ENCODE results near the gene OBP2A.

The OBP2A gene

DNA sequence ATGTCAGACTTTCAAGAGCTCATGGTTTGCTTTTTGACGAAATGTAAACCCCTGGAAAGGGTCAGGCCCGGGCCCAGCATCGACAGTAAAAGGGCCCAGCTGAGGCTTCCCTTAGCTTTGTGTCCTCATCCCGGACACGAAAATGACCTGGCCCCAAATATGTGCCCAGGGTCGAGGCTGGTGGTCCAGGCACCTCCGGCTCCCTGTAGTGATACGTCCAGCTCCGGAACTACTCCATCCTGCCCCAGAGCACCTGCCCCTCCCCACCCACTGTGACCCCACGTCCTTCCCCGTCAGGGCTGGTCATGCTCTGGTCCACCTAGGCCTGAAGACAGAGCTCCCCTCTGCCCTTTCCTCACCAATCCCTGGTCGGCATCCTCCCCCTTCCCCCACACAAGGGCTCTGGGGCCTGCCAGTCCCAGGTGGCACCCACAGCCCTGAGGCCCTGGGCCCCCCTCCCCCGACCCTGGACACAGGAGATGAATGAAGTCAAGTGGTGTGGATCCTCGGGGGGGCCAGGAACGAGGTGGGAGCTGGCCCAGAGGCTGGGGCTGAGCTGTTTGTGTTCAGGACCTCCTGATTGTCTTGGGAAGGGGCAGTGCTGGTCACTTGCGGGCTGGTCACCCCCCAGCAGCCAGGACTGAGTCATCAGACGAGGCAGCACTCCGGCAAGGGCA lies 6.2 kb downstream of the OBP2A start:
- no peak for DNase-seq (ENCODE audit: low spot score)

DNA sequence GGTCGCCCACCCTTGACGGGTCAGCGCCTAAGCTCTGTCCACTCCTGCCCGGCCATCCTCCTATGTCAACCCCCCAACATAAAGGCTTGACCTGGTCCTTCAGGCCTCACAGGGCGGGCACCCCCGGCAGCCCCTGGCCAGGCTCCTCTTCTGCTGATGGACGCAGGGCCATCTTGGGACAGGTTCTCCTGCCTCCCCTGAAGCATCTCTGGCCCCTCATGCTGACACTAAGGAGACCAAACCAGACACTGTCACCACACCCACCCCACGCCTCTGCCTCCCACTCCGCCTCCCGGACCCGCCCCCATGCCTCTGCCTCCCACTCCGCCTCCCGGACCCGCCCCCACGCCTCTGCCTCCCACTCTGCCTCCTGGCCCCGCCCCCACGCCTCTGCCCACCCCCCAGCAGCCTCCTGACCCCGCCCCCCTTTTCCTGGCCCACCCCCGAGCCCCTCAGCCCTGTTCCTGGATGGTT lies 6.8 kb downstream of the OBP2A start:
- DNase-seq (ENCODE audit: low spot score), result no peak

DNA sequence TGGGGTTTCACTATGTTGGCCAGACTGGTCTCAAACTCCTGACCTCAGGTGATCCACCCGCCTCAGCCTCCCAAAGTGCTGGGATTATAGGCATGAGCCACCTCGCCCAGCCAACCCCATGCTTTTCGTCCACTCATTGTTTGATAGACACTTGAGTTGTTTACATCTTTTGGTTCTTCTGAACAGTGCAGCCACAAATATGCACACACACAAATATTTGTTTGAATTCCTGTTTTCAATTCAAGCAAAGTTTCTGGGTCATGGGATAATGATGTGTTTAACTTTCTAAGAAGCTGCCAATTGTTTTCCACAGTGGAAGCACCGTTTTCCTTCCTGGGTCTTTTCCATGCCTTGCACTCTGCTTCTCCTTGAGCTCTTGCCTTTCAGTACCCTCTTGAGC lies 8.8 kb downstream of the OBP2A start:
- no peak for DNase-seq (ENCODE audit: low spot score)

DNA sequence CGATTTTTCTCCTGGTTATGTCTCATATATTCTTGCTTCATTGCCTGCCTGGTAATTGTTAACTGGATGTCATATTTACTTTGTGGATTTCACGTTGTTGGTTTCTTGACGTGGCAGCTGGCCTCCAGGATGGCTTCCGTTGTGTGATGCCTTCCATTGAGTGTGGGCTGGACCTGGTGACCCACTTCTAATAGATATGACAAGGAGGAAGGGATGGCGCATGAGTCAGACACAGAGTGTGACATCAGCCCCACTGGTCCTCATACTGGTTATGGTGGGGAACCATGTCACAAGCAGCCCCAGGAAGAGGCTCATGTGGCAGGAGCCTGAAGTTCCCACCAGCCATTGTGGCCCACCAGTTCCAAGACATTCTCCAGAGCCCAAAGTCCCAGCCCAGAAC lies 9.3 kb downstream of the OBP2A start:
- DNase-seq (ENCODE audit: low spot score), result no peak

DNA sequence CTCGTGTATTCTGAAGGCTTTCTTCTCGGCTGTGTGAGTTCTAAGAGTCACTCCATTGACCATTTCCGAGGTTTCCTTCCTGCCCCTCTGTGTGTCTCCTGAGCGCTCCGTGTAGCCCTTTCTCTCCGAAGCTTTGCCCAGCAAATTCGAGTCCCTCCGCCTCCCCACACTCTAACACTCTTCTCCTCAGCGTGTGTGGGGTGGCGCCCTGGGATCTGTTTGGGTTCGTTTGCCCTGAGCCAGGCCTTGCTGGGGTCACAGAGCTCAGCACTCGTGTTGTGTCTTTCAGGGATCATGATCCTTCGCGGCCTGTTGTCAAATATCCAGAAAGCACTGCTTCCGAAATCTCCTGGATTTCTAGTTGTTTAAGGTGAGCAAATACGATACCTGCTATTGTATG lies 10.0 kb downstream of the OBP2A start:
- DNase-seq (ENCODE audit: low spot score), result no peak

DNA sequence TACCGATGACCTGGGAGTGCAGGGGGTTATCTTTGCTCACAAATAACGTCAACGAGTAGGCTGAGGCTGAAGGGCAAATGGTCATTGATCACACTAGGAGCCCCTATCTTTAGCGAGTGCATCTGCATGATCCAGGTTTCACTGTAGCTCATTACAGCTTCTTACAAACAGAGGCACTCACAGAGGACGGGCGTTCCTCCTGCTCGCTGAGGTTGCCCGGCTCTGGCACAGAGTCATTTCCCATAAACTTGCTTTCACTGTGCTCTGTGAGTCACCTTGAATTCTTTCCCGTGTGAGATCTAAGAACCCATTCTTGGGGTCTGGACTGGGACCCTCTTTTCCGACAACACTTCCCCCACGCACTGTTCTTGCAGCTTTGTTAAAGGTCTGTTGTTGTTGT lies 13.7 kb downstream of the OBP2A start:
- DNase-seq (ENCODE audit: low spot score), result no peak

DNA sequence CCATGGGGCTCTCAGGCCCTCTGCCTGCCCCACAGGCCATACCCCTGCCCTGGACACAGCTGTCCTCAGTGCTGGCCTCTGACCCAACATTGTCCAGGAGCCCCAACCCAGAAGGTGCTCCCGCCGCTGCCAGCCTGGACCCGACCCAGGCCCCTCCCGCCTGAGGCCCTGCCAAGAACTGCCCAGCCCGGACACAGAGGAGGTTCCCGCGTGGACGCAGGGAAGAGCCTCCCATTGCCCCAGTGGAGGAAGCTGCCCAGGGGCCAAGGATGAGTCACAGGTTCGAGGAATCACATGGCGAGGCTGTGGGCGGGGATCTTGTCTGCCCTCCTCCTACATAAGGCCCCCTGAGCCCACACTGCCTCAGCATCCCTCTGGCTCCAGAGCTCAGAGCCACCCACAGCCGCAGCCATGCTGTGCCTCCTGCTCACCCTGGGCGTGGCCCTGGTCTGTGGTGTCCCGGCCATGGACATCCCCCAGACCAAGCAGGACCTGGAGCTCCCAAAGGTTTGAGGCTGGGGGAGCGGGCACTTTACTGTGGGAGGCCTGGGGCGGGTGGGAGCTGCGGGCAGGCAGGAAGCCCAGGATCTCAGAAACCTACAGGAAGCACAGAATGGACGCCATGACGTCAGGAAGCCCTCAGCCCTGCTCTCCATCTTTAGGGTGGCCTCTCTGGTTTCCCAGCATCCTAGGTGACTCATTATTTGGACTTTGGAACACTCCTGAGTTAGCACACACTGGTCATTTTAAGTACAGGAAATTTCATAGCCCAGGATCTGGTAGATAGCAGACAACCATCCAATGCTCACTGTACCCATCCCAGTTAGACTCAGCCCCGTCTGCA lies 15.7 kb downstream of the OBP2A start, which contains the start of gene PAEP:
Gene PAEP (plus strand): TSS at position 366 of the 844 bp plus-strand sequence.
- no peak for DNase-seq (ENCODE audit: low spot score)

DNA sequence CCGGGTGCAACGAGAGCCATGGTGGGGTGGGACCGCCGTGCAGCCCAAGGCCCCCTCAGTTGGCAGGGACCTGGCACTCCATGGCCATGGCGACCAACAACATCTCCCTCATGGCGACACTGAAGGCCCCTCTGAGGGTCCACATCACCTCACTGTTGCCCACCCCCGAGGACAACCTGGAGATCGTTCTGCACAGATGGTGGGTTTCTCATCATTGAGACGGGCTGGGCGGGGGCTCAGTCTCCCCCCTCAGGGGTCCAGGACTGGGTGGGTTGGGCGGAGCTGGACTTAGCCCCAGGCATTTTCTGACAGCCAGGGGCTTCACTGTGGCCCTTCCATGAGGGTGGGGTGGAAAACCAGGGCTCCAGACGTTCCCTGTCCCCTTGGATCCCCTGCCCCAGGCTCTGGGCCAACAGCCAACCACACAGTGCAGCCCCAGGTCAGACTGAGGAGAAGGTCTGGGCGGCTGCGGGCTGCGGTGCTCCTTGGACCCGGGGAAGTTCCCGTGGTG lies 16.4 kb downstream of the OBP2A start:
- DNase-seq (ENCODE audit: low spot score), result no peak

DNA sequence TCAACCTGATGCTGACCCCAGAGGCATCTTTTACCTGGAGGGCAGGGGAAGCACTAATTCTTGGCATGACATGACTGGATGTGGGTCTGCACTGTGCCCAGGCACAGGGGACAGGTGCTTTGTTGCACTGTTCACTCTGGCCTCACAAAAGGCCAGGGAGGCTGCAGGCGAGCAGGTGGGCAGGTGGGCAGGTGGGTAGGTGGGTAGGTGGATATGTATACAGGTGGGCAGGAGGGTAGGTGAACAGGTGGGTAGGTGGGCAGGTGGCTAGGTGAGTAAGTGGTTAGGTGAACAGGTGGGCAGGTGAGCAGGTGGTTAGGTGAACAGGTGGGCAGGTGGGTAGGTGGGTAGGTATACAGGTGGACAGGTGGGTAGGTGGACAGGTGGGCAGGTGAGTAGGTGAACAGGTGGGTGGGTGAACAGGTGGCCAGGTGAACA lies 17.1 kb downstream of the OBP2A start:
- DNase-seq (ENCODE audit: low spot score), result no peak

DNA sequence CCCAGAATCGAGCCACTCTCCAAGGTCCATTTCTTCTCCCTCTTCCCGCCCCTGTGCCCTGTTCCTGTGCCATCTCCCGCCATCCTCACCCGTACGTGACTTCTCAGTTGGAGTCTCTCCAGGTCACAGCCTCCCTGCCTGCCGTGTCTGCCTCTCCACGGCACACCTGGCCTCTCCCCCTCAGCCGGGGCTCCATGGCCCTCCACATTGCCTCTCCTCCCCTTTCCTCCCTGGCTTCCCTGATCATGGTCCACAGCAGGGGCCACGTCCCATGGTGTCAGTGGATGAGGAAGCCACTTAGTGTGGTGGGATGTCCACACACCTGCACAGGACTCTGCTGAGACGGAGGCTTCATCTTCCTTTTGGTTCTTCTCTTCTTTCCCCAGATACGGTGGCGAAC lies 17.9 kb downstream of the OBP2A start:
- DNase-seq (ENCODE audit: low spot score), result no peak

DNA sequence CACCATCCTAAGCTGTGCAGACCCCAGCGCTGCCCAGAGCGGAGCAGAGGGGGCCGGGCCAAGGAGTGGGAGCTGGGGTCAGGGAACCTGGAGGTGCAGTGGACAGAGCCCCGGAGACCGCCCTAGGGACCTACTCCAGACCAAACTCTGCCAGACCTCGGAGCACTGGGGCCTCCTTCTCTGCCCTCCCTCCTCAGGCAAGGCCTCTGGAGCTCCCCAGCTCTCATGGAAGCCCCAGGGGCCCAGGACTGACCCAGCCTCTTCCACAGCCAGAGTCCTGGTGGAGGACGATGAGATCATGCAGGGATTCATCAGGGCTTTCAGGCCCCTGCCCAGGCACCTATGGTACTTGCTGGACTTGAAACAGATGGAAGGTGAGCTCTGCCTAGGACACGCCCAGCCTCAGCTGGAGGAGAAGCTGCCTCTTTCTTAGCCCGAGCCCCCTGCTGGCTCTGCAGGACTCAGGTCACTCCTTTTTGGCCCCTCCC lies 19.3 kb downstream of the OBP2A start:
- DNase-seq (ENCODE audit: low spot score), result no peak

DNA sequence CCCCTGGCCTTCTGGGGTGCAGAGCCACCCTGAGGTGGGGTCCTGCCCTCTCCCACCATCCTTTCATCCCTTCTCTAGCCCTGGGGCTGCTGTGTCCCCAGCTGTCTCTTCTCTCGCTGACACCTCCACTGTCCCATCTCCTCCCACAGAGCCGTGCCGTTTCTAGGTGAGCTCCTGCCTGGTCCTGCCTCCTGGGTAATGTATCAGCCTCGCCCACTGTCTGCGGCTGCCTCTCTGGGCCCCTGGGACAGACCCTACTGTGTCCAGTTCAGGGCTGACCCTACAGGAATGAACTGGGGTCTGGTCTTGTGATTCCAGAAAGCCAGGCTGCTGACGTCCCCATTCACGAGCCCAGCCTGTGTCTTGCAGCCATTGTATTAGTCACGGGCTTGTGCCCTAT lies 19.7 kb downstream of the OBP2A start:
- no peak for DNase-seq (ENCODE audit: low spot score)

DNA sequence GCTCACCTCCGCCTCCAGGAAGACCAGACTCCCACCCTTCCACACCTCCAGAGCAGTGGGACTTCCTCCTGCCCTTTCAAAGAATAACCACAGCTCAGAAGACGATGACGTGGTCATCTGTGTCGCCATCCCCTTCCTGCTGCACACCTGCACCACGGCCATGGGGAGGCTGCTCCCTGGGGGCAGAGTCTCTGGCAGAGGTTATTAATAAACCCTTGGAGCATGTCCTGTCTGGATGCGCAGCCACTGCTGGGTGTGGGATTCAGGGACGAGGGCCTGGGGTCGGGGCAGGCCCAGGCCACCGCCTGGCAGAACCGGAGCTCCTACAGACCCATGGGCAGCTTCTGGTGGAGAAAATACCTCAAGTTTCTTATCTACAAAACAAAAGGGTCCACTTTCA lies 20.6 kb downstream of the OBP2A start:
- DNase-seq (ENCODE audit: low spot score), result no peak

DNA sequence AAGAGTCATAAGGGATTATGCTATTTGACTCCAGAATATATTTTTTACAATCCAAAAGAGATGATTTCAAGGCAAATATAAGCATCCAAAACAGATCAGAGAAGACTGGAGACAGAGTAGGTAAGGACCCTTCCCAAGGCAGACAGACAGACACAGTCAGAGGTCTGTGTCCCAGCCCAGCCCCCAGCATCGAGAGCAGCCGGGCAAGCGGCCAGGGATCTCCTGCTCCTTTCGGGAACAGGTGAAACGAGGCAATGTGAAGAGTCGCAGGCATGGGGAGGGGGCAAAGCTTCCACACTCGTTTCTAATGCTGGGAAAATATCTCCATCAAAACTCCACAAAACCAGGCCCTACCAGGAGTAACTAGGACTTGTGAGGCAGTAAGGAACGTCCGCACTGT lies 21.4 kb downstream of the OBP2A start:
- no peak for DNase-seq (ENCODE audit: low spot score)

DNA sequence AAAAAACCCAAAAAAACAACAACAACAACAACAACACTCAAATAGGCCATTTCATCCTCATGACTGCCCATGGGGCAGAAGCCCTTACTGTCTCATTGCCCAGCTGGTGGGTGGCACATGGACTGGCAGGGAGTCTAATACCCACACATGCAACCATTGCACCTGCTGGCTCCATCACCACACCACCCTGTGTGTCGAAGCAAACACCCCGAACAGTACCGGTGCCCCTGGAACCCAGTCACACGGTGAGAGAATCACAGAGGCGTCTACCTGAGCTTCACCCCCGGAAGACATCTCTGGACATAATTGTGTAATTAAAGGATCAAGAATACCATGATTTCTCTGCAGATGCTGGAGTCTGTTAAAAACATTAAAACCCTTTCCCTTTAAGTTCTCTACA lies 22.1 kb downstream of the OBP2A start:
- no peak for DNase-seq (ENCODE audit: low spot score)

DNA sequence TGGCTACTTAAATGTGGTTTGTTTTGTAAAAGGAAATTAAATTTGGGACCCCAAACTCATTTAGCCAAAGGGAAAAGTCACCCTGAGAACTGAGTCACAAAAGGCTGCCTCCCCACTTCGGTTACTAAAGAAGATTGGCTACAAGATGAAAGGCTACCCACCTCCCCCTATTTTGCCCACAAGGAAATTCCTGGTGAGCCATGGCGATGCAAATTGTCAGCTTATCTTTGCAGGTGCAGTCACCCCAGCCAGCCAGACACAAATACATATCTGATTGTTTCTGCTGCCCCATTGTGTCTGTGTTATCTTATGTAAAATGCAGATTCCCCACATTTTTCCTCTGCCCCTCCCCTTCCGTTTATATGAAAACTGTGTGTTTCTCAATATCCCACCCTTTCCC lies 24.5 kb downstream of the OBP2A start:
- DNase-seq (ENCODE audit: low spot score), result no peak

DNA sequence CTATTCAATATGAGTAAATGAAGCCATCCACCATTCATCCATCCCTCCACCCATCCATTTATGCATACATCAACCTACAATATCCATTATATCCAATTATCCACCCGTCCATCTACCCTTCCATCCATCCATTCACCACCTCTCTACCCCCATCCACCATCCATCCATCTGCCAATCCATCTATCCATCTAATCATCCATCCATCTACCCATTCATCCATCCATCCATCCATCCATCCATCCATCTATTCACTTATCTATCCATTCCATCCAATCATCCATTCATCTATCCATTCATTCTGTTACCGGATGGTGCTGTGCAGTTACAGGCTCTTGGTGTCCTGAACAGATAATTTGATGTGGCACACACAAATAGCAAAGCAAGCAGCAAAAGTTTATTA lies 26.3 kb downstream of the OBP2A start:
- DNase-seq (ENCODE audit: low spot score), result no peak

DNA sequence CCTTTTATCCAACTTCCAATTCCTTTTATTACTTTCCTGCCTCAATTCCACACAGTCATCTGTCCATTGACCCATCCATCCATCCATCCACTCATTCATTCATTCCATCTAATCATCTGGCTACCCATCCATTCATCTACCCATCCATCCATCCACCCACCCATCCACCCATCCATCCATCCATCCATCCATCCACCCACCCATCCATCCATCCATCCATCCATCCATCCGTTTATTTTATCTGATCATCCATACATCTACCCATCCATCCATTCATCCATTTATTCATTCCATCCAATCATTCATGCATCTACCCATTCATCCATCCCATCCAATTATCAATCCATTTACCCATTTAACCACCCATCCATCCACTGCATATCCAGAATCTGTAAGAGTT lies 27.2 kb downstream of the OBP2A start:
- DNase-seq (ENCODE audit: low spot score), result no peak

DNA sequence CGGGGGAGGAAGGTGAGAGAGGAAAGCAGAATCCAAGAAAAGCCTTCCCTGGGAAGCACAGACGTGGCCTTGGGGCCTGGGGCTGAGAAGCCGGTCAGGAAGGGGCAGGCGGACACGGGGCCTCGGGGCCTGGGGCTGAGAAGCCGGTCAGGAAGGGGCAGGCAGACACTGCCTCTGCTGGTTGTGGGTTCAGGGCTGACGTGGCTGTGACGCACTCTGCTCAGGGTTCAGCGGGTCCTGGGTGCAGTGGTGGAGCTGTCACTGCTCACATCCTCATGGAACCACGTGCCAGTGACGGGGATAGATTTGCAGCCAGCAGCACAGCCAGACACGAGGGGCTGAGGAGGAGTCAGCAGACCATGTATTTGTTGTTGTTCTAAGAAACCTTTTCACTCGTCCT lies 28.4 kb downstream of the OBP2A start:
- no peak for DNase-seq (ENCODE audit: low spot score)

DNA sequence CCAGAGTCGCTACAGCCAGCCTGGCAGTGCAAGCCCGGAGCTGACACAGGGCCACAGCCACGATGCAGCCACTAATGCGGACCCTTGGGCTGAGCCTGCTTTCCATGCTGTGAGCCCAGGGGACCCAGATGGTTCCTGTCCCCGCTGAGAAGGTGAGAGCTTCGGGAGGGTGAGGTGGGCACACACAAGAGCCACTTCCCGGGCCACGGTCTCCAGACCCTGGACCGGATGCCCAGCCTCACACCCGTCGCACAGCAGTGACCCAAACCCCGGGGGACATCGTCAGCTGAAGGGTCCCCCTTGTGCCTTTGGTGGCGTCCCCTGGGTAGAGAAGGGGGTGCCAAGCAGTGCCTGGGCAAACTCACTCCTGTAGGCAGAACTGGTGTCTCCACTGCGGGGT lies 29.0 kb downstream of the OBP2A start:
- no peak for DNase-seq (ENCODE audit: low spot score)

DNA sequence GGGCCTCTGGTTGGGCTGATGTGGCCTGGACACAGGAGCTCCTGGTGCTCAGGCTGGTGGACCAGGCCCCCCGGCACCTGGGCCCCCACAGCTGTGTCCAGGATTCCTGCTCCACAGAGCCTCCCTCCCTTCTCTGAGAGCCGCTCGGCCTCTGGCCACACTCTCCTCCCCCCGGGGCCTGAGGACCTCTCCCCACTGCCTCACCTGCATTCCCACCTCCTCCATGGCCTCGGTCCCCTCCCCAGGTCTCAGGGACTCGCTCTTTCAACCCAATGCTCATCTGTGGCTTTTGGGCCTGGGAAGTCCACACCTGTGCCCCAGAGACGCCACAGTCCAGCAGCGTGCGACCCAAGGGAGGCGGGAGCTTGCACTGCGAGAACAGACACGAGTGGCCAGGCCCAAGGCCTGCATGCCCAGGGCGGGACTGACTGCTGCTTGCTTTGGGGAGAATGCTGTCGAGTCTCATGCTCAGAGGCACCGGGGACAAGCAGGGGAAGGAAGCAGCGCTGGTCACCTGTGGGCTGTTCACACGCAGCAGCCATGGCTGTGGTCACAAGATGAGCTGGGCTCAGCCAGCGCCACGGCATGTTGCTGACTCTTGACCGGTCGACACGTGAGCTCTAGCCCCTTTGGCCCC lies 30.2 kb downstream of the OBP2A start:
- DNase-seq (ENCODE audit: low spot score), result no peak

DNA sequence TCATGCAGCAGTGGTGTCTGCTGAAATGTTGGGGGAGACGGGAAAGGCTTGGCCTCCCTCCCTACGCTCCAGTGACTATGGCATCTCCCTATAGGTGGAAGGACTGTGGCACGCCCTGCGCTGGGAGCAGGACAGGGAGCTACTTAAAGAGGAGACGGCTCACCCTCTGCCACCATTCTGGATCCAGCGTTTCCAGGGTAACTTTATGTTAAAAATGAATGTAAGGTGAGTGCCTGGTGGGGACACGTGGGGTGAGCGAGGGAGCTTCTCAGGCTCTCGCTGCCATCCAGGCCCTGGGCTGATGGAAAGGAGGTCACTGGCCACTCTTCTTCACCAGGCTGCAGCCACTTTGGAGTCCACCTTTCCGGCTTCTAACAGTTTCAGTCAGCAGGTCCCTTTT lies 31.3 kb downstream of the OBP2A start:
- DNase-seq (ENCODE audit: low spot score), result no peak

DNA sequence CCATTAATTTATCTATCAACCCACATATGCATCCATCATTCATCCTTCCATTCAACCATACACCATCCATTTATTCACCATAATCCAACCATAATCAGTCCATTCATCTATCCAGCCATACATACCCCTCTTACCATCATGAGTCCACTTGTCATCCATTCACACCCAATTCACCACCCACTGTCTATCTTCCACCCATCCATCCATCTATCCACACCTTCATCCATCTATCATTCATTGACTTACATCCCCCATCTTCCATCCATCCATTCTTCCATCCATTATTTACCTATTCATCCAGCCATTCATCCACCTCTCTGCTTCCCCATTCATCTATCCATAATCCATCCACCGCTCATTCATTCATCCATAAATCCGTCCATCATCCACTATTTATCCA lies 33.4 kb downstream of the OBP2A start:
- no peak for DNase-seq (ENCODE audit: low spot score)
